Caco-2 (cell line): ENCODE data around the gene DGKB. TPM values are rescaled to one million over a fixed set of nuclear protein-coding genes. Genes with fewer than 3 reads are reported as not detected.

Experiments
- BruUV-seq: library from RNA; stranded (reverse); fragments of 400-500 nt; replicated peaks from 2 replicates; lab custom pipeline; 2021; lab: Mats Ljungman, UMichigan
- CTCF ChIA-PET: fragments of 300-600 bp; sonication (Branson Sonifier 250); formaldehyde crosslinking; loops from one replicate; lab custom pipeline; 2022; ENCODE audit warnings: antibody characterized with exemption; lab: Charles Lee
- POLR2A ChIA-PET: fragments of 300-600 bp; sonication (Branson Sonifier 250); formaldehyde crosslinking; loops from one replicate; lab custom pipeline; 2022; ENCODE audit warnings: antibody characterized with exemption; lab: Charles Lee
- DNase-seq, 2 experiments: peaks; one replicate each; pipeline versions ENCODE4 v3.0.0 to v3.0.0-alpha.2; 2020 to 2022
- H3K27me3 ChIP-seq: replicated peaks from 2 replicates; pipeline ENCODE4 v1.6.0; 2011; ENCODE audit warnings: low read length; ENCODE audit not compliant: control insufficient read depth, insufficient read depth
- H3K36me3 ChIP-seq: 2 replicates; pipeline ENCODE4 v1.5.1; 2011; ENCODE audit warnings: low read length; ENCODE audit not compliant: control insufficient read depth, insufficient read depth
- H3K4me1 ChIP-seq: fragments of 250-450 bp; sonication (Bioruptor Pico); 2 replicates; pipeline ENCODE4 v1.5.1; 2020; ENCODE audit warnings: mild to moderate bottlenecking
- H3K4me3 ChIP-seq: 2 replicates; pipeline ENCODE4 v1.5.1; 2011; ENCODE audit warnings: low read depth, mild to moderate bottlenecking, control low read depth, low read length
- H3K9me3 ChIP-seq: fragments of 250-450 bp; sonication (Bioruptor Pico); 2 replicates; pipeline ENCODE4 v1.5.1; 2020; ENCODE audit warnings: mild to moderate bottlenecking, moderate library complexity
- H3K27ac Mint-ChIP-seq: one replicate; pipeline ENCODE4 v1.8.0; 2022; ENCODE audit warnings: mixed read lengths; ENCODE audit not compliant: unreplicated experiment
- H3K27me3 Mint-ChIP-seq: one replicate; pipeline ENCODE4 v1.8.0; 2022; ENCODE audit warnings: mixed read lengths; ENCODE audit not compliant: insufficient read depth, unreplicated experiment
- H3K36me3 Mint-ChIP-seq: one replicate; pipeline ENCODE4 v1.8.0; 2022; ENCODE audit warnings: mild to moderate bottlenecking, mixed read lengths; ENCODE audit not compliant: insufficient read depth, unreplicated experiment
- H3K4me1 Mint-ChIP-seq: one replicate; pipeline ENCODE4 v1.8.0; 2022; ENCODE audit warnings: low read depth, mixed read lengths; ENCODE audit not compliant: unreplicated experiment
- H3K4me3 Mint-ChIP-seq: one replicate; pipeline ENCODE4 v1.8.0; 2022; ENCODE audit warnings: mild to moderate bottlenecking, moderate library complexity, mixed read lengths; ENCODE audit not compliant: unreplicated experiment
- H3K9me3 Mint-ChIP-seq: one replicate; pipeline ENCODE4 v1.8.0; 2022; ENCODE audit warnings: mixed read lengths; ENCODE audit not compliant: unreplicated experiment
- CTCF ChIP-seq, 2 experiments: fragments of 200-600 bp in 1 of 2; IDR thresholded peaks; 1 replicate in 1 of 2; 2 replicates in 1 of 2; pipeline versions ENCODE4 v1.5.1 to v1.8.0; 2011 to 2022; ENCODE audit warnings: antibody characterized with exemption in 1 of 2, control low read depth in 1 of 2, inconsistent platforms in 1 of 2, low read depth in 1 of 2, low read length in 1 of 2, mild to moderate bottlenecking in 1 of 2, moderate library complexity in 1 of 2; ENCODE audit not compliant: insufficient read depth in 1 of 2, severe bottlenecking in 1 of 2, unreplicated experiment in 1 of 2
- intact Hi-C: fragments of 100-400 bp; cut with micrococcal nuclease; formaldehyde crosslinking; loops from one replicate; pipeline ENCODE4 v1.10.0; 2022; ENCODE audit not compliant: unreplicated experiment
- total RNA-seq: library from RNA; stranded (reverse); gene quantifications from 2 replicates; pipeline ENCODE4 v1.2.3, GENCODE V29; 2022

DGKB gene
- total RNA-seq, 1 experiment from 2014 or later: 0.39 TPM

DNA sequence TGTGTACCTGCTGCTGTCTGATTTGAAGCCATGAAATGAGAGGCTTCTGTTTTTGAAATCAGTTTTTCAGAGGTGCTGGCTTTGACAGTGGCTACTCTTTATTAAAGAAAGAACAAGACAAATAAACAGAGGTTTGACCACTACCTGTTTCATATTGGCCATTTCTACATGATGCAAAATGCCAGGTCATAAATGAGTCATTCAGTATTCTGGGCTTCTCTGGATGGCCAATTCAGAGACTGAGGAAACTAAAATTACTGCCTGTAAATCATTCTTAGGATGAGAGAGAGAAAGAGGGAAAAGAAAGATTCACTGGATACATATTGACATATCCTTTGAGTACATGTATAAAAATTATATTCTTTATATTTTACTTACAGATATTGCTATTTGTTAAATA, 609.8 kb downstream of the DGKB start:
- ChIA-PET CTCF (no interaction called here), POLR2A (no interaction called here)
- intact Hi-C loops: no loop called here
- no peak overlapping the region for H3K4me3 ChIP-seq
- H3K4me3 Mint-ChIP-seq: no peak overlapping the region
- H3K36me3 Mint-ChIP-seq: no peaks in the 10 kb centered on the region
- H3K27ac Mint-ChIP-seq: no peak overlapping the region
- H3K4me1 ChIP-seq: no peaks in the 10 kb centered on the region
- BruUV-seq: no TSS peak
- H3K27me3 Mint-ChIP-seq: no peaks in the 10 kb centered on the region
- no peaks in the 10 kb centered on the region for H3K9me3 Mint-ChIP-seq
- H3K36me3 ChIP-seq: no peaks in the 10 kb centered on the region
- no peak for TF ChIP-seq CTCF (IDR thresholded peaks at IDR 0.05; ENCODE audit: insufficient read depth in 1 of 2, low read depth in 1 of 2, low read length in 1 of 2, severe bottlenecking in 1 of 2, unreplicated experiment in 1 of 2)
- no peak for DNase-seq
- no peaks in the 10 kb centered on the region for H3K4me1 Mint-ChIP-seq
- H3K9me3 ChIP-seq: no peaks in the 10 kb centered on the region
- no peaks in the 10 kb centered on the region for H3K27me3 ChIP-seq

DNA sequence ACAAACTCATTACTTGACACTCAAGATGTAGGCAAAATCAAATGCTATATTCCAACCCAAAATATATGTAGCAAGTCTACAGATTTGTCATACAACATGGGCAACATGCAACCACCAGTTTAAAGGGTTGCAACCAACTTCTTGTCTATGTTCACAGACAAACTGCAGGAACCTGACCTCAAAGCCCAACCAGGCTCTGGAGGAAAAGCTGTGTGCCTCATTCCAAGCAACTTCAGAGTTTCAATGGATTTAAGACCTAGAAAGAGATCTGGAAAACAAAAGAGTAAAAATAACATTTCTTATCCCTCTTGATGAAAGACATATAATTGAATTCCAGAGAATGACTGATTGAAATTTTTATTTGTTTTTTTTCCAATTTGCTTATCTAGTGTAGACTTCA, 612.6 kb downstream of the DGKB start:
- Mint-ChIP-seq H3K36me3 (no peaks in the 10 kb centered on the region), H3K27ac (no peak overlapping the region), H3K9me3 (no peaks in the 10 kb centered on the region), H3K27me3 (no peaks in the 10 kb centered on the region), H3K4me3 (no peak overlapping the region), H3K4me1 (no peaks in the 10 kb centered on the region)
- Histone ChIP-seq H3K4me3 (no peak overlapping the region), H3K4me1 (no peaks in the 10 kb centered on the region), H3K9me3 (no peaks in the 10 kb centered on the region), H3K27me3 (no peaks in the 10 kb centered on the region), H3K36me3 (no peaks in the 10 kb centered on the region)
- intact Hi-C loops: no loop called here
- no peak for TF ChIP-seq CTCF (IDR thresholded peaks at IDR 0.05; ENCODE audit: insufficient read depth in 1 of 2, low read depth in 1 of 2, low read length in 1 of 2, severe bottlenecking in 1 of 2, unreplicated experiment in 1 of 2)
- no peak for DNase-seq
- CTCF ChIA-PET: no interaction called here
- POLR2A ChIA-PET: no interaction called here
- no TSS peak for BruUV-seq

- H3K27me3 Mint-ChIP-seq: no peaks in the 10 kb centered on the region
- DNase-seq: no peak
- intact Hi-C loops: no loop called here
- Histone ChIP-seq H3K4me1 (no peaks in the 10 kb centered on the region), H3K36me3 (no peaks in the 10 kb centered on the region), H3K4me3 (no peak overlapping the region), H3K27me3 (no peaks in the 10 kb centered on the region), H3K9me3 (no peaks in the 10 kb centered on the region)
- no peak for TF ChIP-seq CTCF (IDR thresholded peaks at IDR 0.05; ENCODE audit: insufficient read depth in 1 of 2, low read depth in 1 of 2, low read length in 1 of 2, severe bottlenecking in 1 of 2, unreplicated experiment in 1 of 2)
- no peaks in the 10 kb centered on the region for H3K4me1 Mint-ChIP-seq
- CTCF ChIA-PET: no interaction called here
- BruUV-seq: no TSS peak
- H3K4me3 Mint-ChIP-seq: no peak overlapping the region
- no peaks in the 10 kb centered on the region for H3K36me3 Mint-ChIP-seq
- H3K27ac Mint-ChIP-seq: no peak overlapping the region
- POLR2A ChIA-PET: no interaction called here
- H3K9me3 Mint-ChIP-seq: no peaks in the 10 kb centered on the region
Measured at GRCh38 chr7:14288701-14289100, 613.9 kb downstream of the DGKB start.
